GM23338 (cell line): Measurements from ENCODE around the gene AARS2. TPM values are rescaled to one million over a fixed set of nuclear protein-coding genes. Genes with fewer than 3 reads are reported as not detected.
A peak's percentile ranks its signal among the peaks of the same experiment; 100 is the strongest.

Experiments
- ATAC-seq: fragments of 200-7000 bp; cut with Tn5 transposase; 3 replicates; pipeline ENCODE4 v1.9.1; 2020
- DNase-seq: peaks from one replicate; pipeline ENCODE4 v3.0.0-alpha.2; 2015; ENCODE audit warnings: low spot score
- H2AFZ ChIP-seq: fragments of 200-600 bp; sonication (generic); 2 replicates; pipeline ENCODE4 v1.8.0; 2016; ENCODE audit warnings: antibody characterized with exemption, mild to moderate bottlenecking, moderate library complexity
- H3F3A ChIP-seq: fragments of 200-600 bp; sonication (generic); replicated peaks from 2 replicates; pipeline ENCODE4 v1.8.0; 2017; ENCODE audit warnings: antibody characterized with exemption, mixed run types, low read depth
- H3K27ac ChIP-seq: fragments of 200-600 bp; sonication (generic); 2 replicates; pipeline ENCODE4 v1.6.1; 2016; ENCODE audit warnings: low read depth
- H3K27me3 ChIP-seq: fragments of 200-600 bp; sonication (generic); 2 replicates; pipeline ENCODE4 v1.8.0; 2016; ENCODE audit warnings: mild to moderate bottlenecking, mixed run types, moderate library complexity; ENCODE audit not compliant: insufficient read depth
- H3K36me3 ChIP-seq: fragments of 200-600 bp; sonication (generic); 2 replicates; pipeline ENCODE4 v1.8.0; 2016; ENCODE audit warnings: mild to moderate bottlenecking; ENCODE audit not compliant: insufficient read depth
- H3K4me1 ChIP-seq: fragments of 200-600 bp; sonication (generic); 2 replicates; pipeline ENCODE4 v1.8.0; 2016; ENCODE audit warnings: mild to moderate bottlenecking, moderate library complexity; ENCODE audit not compliant: insufficient read depth
- H3K4me2 ChIP-seq: fragments of 200-600 bp; sonication (generic); 2 replicates; pipeline ENCODE4 v1.7.1; 2017; ENCODE audit warnings: mixed run types
- H3K4me3 ChIP-seq: fragments of 200-600 bp; sonication (generic); 2 replicates; pipeline ENCODE4 v1.6.1; 2016; ENCODE audit warnings: mixed run types
- H3K79me2 ChIP-seq: fragments of 200-600 bp; sonication (generic); replicated peaks from 2 replicates; pipeline ENCODE4 v1.8.0; 2017; ENCODE audit warnings: mild to moderate bottlenecking; ENCODE audit not compliant: insufficient read depth
- H3K9me2 ChIP-seq: fragments of 200-600 bp; sonication (generic); 2 replicates; pipeline ENCODE4 v1.8.0; 2017; ENCODE audit not compliant: insufficient read depth
- H4K20me1 ChIP-seq: fragments of 200-600 bp; sonication (generic); replicated peaks from 2 replicates; pipeline ENCODE4 v1.8.0; 2017; ENCODE audit warnings: mild to moderate bottlenecking; ENCODE audit not compliant: insufficient read depth
- H3K27ac Mint-ChIP-seq: 2 replicates; pipeline ENCODE4 v1.8.0; 2020; ENCODE audit warnings: inconsistent platforms, mild to moderate bottlenecking, moderate library complexity, mixed read lengths
- H3K27me3 Mint-ChIP-seq: 3 replicates; pipeline ENCODE4 v1.8.0; 2022; ENCODE audit warnings: low read depth, mild to moderate bottlenecking, moderate library complexity, mixed read lengths, inconsistent platforms; ENCODE audit not compliant: insufficient read depth, poor library complexity
- H3K36me3 Mint-ChIP-seq: 3 replicates; pipeline ENCODE4 v1.8.0; 2021; ENCODE audit warnings: low read depth, mild to moderate bottlenecking, inconsistent platforms, moderate library complexity, mixed read lengths
- H3K4me1 Mint-ChIP-seq: 3 replicates; pipeline ENCODE4 v1.8.0; 2020; ENCODE audit warnings: mild to moderate bottlenecking, inconsistent platforms, mixed read lengths
- H3K4me3 Mint-ChIP-seq: 3 replicates; pipeline ENCODE4 v1.8.0; 2021; ENCODE audit warnings: moderate library complexity, mild to moderate bottlenecking, inconsistent platforms, mixed read lengths
- H3K9me3 Mint-ChIP-seq: 3 replicates; pipeline ENCODE4 v1.8.0; 2020; ENCODE audit warnings: moderate library complexity, mild to moderate bottlenecking, inconsistent platforms, mixed read lengths
- CREB1 ChIP-seq: fragments of 250-450 bp; sonication (Bioruptor Pico); IDR thresholded peaks from 2 replicates; pipeline ENCODE4 v1.5.0; 2020; ENCODE audit warnings: low read depth, mild to moderate bottlenecking, moderate library complexity
- CTCF ChIP-seq, 2 experiments: fragments of 200-600 bp in 1 of 2; sonication (generic) in 1 of 2; conservative IDR thresholded peaks; 2 replicates each; pipeline versions ENCODE4 v1.5.1 to v1.6.1; 2016 to 2017; ENCODE audit warnings: antibody characterized with exemption in 2 of 2, low read depth in 2 of 2, mild to moderate bottlenecking in 2 of 2, moderate library complexity in 1 of 2
- EZH2phosphoT487 ChIP-seq: fragments of 200-600 bp; sonication (generic); IDR thresholded peaks from one replicate; pipeline ENCODE4 v1.8.1; 2018; ENCODE audit warnings: antibody characterized with exemption; ENCODE audit not compliant: unreplicated experiment
- JUNB ChIP-seq: IDR thresholded peaks from one replicate; pipeline ENCODE4 v1.6.1; 2016; ENCODE audit warnings: antibody characterized with exemption; ENCODE audit not compliant: unreplicated experiment
- POLR2AphosphoS5 ChIP-seq: IDR thresholded peaks from 2 replicates; pipeline ENCODE4 v1.6.1; 2016; ENCODE audit warnings: antibody characterized with exemption, low read depth
- REST ChIP-seq: IDR thresholded peaks from one replicate; pipeline ENCODE4 v1.6.1; 2018; ENCODE audit warnings: antibody characterized with exemption; ENCODE audit not compliant: unreplicated experiment
- ZNF114 ChIP-seq: fragments of 250-450 bp; sonication (Bioruptor Pico); IDR thresholded peaks from 2 replicates; pipeline ENCODE4 v1.5.0; 2020; ENCODE audit warnings: mild to moderate bottlenecking, moderate library complexity
- ZNF331 ChIP-seq: fragments of 250-450 bp; sonication (Bioruptor Pico); IDR thresholded peaks from 2 replicates; pipeline ENCODE4 v1.5.0; 2020; ENCODE audit warnings: low read depth, mild to moderate bottlenecking, moderate library complexity
- polyA plus RNA-seq: library from polyadenylated mRNA; unstranded; fragments of >200 nt; fragmentation: Nextera tagmentation; extraction: Ambion mirVana; gene quantifications from 2 replicates; pipeline ENCODE4 v1.2.1, GENCODE V29; 2016
- total RNA-seq: library from RNA; depleted of rRNA; stranded (reverse); fragments of >200 nt; shearing (Covaris generic); gene quantifications from 2 replicates; pipeline ENCODE4 v1.2.3, GENCODE V29; 2014
- TF ChIP-seq, protein P1 (sequence below): IDR thresholded peaks from 2 replicates; pipeline ENCODE4 v1.6.1; 2016; ENCODE audit warnings: antibody characterized with exemption

The AARS2 gene
- total and polyA plus RNA-seq, 2 experiments from 2014 or later = 6.5 to 23.2 TPM

- Histone ChIP-seq H3K27me3 (peaks cover 19% of the 10 kb centered on the region), H3K4me2 (peak within 1 kb of the TSS; percentile 98), H3K4me3 (peak within 1 kb of the TSS; percentile 88), H3K4me1 (peaks cover 31% of the 10 kb centered on the region), H3F3A (0 out of 2 replicates have a peak, but pooled peaks cover 17% of the 10 kb centered on the region), H4K20me1 (peaks cover 6% of the 10 kb centered on the region; the same call in 1 of the 2 replicates), H3K79me2 (peaks cover 9% of the 10 kb centered on the region; the same call in 1 of the 2 replicates), H3K9me2 (no peaks in the 10 kb centered on the region), H2AFZ (peak within 1 kb of the TSS; percentile 87), H3K36me3 (no peaks in the 10 kb centered on the region), H3K27ac (no peak within 1 kb of the TSS)
- no peak for TF ChIP-seq CREB1
- peak; percentile 15 to 55; a peak in 2 of 4 replicates for TF ChIP-seq CTCF (conservative IDR thresholded peaks at IDR 0.05; ENCODE audit: low read depth in 2 of 2)
- TF ChIP-seq POLR2AphosphoS5 = peak; percentile 84
- Mint-ChIP-seq H3K36me3 (peaks cover 10% of the 10 kb centered on the region), H3K27me3 (peaks cover 42% of the 10 kb centered on the region), H3K27ac (no peak within 1 kb of the TSS), H3K4me1 (peaks cover 53% of the 10 kb centered on the region), H3K4me3 (peak within 1 kb of the TSS; percentile 86), H3K9me3 (no peaks in the 10 kb centered on the region)
- DNase-seq = peak; percentile 97
- ATAC-seq = peak; percentile 58
Observed at GRCh38 chr6:44265007-44265721, 48.0 kb downstream of the AARS2 start, which contains the start of gene NFKBIE. NFKBIE (minus strand) TSS chr6:44265551; CDS start chr6:44265346, 205 bp downstream.

DNA sequence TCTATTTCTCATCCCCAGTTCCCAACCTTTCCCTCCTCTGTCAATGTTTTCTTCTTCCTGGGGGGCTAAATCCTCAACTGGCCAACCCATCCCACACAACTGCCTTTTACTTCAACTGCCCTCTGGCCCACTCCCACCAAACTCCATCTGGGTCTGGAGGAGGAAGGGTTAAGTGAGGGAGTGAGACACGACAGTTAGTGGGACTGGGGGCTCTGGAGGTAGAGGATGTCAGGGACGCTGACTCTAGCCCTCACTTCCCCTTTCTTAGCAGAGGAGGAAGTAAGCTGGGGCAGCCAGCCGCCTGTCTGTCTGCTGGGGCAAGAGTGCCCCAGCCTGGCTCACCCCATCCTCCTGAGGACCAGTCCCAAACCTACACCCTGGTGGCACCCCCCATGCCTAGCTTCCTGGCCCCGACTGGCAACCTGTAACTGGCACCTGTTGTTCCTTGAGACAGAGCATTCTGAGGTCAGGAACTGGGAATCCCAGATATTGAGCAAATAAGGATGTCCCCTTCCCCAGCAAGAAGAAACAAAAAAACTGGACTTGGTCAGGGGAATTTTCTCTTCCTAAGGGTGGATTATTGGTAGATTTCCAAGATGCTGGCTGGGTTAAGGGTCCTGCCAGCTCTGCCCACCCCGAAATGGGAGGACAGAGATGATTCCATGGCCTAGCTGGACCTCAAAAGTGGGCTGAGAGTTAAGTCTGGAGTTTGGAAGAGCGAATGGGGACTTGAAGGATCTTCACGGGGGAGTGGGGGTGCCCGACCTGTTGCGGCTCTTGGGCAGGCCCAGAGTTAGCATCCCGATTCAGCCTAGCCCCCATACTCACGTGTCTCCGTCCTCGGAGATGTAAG, 48.8 kb downstream of the AARS2 start:
- H2AFZ ChIP-seq = peak overlapping the region; percentile 87
- peak overlapping the region; percentile 98 for H3K4me2 ChIP-seq
- Mint-ChIP-seq H3K36me3 (peaks cover 10% of the 10 kb centered on the region), H3K27ac (no peak overlapping the region), H3K9me3 (no peaks in the 10 kb centered on the region), H3K4me3 (peak overlapping the region; percentile 86), H3K4me1 (peaks cover 46% of the 10 kb centered on the region), H3K27me3 (peaks cover 35% of the 10 kb centered on the region)
- peaks cover 28% of the 10 kb centered on the region for H3K4me1 ChIP-seq
- H3K79me2 ChIP-seq = peaks cover 9% of the 10 kb centered on the region; the same call in 1 of the 2 replicates
- H3K4me3 ChIP-seq = peak overlapping the region; percentile 88
- H4K20me1 ChIP-seq = peaks cover 6% of the 10 kb centered on the region; the same call in 1 of the 2 replicates
- TF ChIP-seq JUNB (no peak), REST (no peak), ZNF114 (CRISPR knock-in tag) (no peak), POLR2AphosphoS5 (no peak), EZH2phosphoT487 (no peak), ZNF331 (CRISPR knock-in tag) (no peak)
- TF ChIP-seq, protein P1, sequence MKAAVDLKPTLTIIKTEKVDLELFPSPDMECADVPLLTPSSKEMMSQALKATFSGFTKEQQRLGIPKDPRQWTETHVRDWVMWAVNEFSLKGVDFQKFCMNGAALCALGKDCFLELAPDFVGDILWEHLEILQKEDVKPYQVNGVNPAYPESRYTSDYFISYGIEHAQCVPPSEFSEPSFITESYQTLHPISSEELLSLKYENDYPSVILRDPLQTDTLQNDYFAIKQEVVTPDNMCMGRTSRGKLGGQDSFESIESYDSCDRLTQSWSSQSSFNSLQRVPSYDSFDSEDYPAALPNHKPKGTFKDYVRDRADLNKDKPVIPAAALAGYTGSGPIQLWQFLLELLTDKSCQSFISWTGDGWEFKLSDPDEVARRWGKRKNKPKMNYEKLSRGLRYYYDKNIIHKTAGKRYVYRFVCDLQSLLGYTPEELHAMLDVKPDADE = no peak
- H3F3A ChIP-seq = 0 out of 2 replicates have a peak, but pooled peaks cover 11% of the 10 kb centered on the region
- DNase-seq (no peak), ATAC-seq (peak; percentile 9)
- no peaks in the 10 kb centered on the region for H3K36me3 ChIP-seq
- H3K27me3 ChIP-seq = peaks cover 11% of the 10 kb centered on the region
- no peak overlapping the region for H3K27ac ChIP-seq
- H3K9me2 ChIP-seq = no peaks in the 10 kb centered on the region
